HCT116 (cell line): ENCODE data around the gene EID2B.

Experiments used
- POLR2AphosphoS5 ChIP-seq: IDR thresholded peaks from 2 replicates; pipeline ENCODE4 v1.6.1; 2011; ENCODE audit warnings: mild to moderate bottlenecking, low read depth, low read length, moderate library complexity
- TCF7L2 ChIP-seq: IDR thresholded peaks from 2 replicates; pipeline ENCODE4 v1.7.0; 2011; ENCODE audit warnings: borderline replicate concordance, inconsistent platforms; ENCODE audit not compliant: insufficient read depth, insufficient read length; ENCODE audit errors: extremely low read depth
- TF ChIP-seq, protein P1 (sequence below): IDR thresholded peaks from 2 replicates; pipeline ENCODE4 v1.6.1; 2012

GRCh38 chr19:39498798-39499642 is 33.6 kb downstream of the EID2B start, which contains the start of gene DLL3:
- TF ChIP-seq TCF7L2, result no peak
- TF ChIP-seq, protein P1, sequence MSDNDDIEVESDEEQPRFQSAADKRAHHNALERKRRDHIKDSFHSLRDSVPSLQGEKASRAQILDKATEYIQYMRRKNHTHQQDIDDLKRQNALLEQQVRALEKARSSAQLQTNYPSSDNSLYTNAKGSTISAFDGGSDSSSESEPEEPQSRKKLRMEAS, result no peak
- no peak for TF ChIP-seq POLR2AphosphoS5
